SK-N-SH (cell line): ENCODE results near the gene VDAC2. TPM values are rescaled to one million over a fixed set of nuclear protein-coding genes. Genes with fewer than 3 reads are reported as not detected.
A peak's percentile ranks its signal among the peaks of the same experiment; 100 is the strongest.

Experiments
- CTCF ChIA-PET: fragments of 300-600, 350-600 bp; formaldehyde crosslinking; extraction: SDS; loops from one replicate; lab custom pipeline; 2021; lab: Yijun Ruan, JAX
- POLR2A ChIA-PET: fragments of 350-600 bp; sonication (Branson Sonifier 250); formaldehyde crosslinking; extraction: SDS; loops from one replicate; lab custom pipeline; 2020; ENCODE audit warnings: antibody characterized with exemption, inconsistent platforms; lab: Yijun Ruan, JAX
- DNase-seq: peaks from one replicate; pipeline ENCODE4 v3.0.0; 2012
- H2AFZ ChIP-seq: fragments of 200-600 bp; sonication (generic); 2 replicates; pipeline ENCODE4 v1.8.1; 2016; ENCODE audit warnings: antibody characterized with exemption, mild to moderate bottlenecking, low read depth
- H3F3A ChIP-seq: fragments of 200-600 bp; sonication (generic); replicated peaks from 2 replicates; pipeline ENCODE3; 2016; ENCODE audit warnings: antibody characterized with exemption, mild to moderate bottlenecking; ENCODE audit not compliant: insufficient read depth
- H3K27ac ChIP-seq, 2 experiments: fragments of 200-500 bp in 1 of 2; fragments of 200-600 bp in 1 of 2; sonication (Bioruptor generic) in 1 of 2; sonication (generic), shearing (Covaris generic) in 1 of 2; 2 replicates each; pipeline versions ENCODE4 v1.5.1 to v1.6.1; 2014 to 2016; ENCODE audit warnings: low read depth in 2 of 2, inconsistent platforms in 1 of 2, low read length in 1 of 2, mild to moderate bottlenecking in 1 of 2, mixed read lengths in 1 of 2
- H3K27me3 ChIP-seq: fragments of 200-600 bp; sonication (generic), shearing (Covaris generic); 2 replicates; pipeline ENCODE4 v1.6.1; 2016; ENCODE audit warnings: mixed run types; ENCODE audit not compliant: insufficient read depth
- H3K36me3 ChIP-seq, 2 experiments: fragments of 200-500 bp in 1 of 2; fragments of 200-600 bp in 1 of 2; sonication (Bioruptor generic) in 1 of 2; sonication (generic) in 1 of 2; replicated peaks in 1 of 2; 2 replicates each; pipeline versions ENCODE3 to v1.5.1; 2014 to 2016; ENCODE audit warnings: low read length in 1 of 2, mild to moderate bottlenecking in 1 of 2; ENCODE audit not compliant: insufficient read depth in 2 of 2, control insufficient read depth in 1 of 2
- H3K4me1 ChIP-seq, 2 experiments: fragments of 200-500 bp in 1 of 2; fragments of 200-600 bp in 1 of 2; sonication (Bioruptor generic) in 1 of 2; sonication (generic), shearing (Covaris generic) in 1 of 2; 2 replicates each; pipeline versions ENCODE4 v1.5.1 to v1.6.1; 2014 to 2016; ENCODE audit warnings: low read depth in 1 of 2, low read length in 1 of 2, mixed run types in 1 of 2; ENCODE audit not compliant: insufficient read depth in 2 of 2, control insufficient read depth in 1 of 2
- H3K4me2 ChIP-seq: fragments of 200-600 bp; sonication (generic), shearing (Covaris generic); 2 replicates; pipeline ENCODE4 v1.6.1; 2017; ENCODE audit warnings: mixed run types
- H3K4me3 ChIP-seq, 2 experiments: fragments of 200-500 bp in 1 of 2; fragments of 200-600 bp in 1 of 2; sonication (Bioruptor generic) in 1 of 2; sonication (generic), shearing (Covaris generic) in 1 of 2; 2 replicates each; pipeline versions ENCODE4 v1.5.1 to v1.8.1; 2014 to 2016; ENCODE audit warnings: low read depth in 2 of 2, inconsistent platforms in 1 of 2, low read length in 1 of 2, mild to moderate bottlenecking in 1 of 2, mixed read lengths in 1 of 2, moderate library complexity in 1 of 2
- H3K79me2 ChIP-seq: fragments of 200-600 bp; sonication (generic); 2 replicates; pipeline ENCODE4 v1.8.1; 2017; ENCODE audit warnings: mild to moderate bottlenecking; ENCODE audit not compliant: insufficient read depth
- H3K9ac ChIP-seq: fragments of 200-600 bp; sonication (generic); 2 replicates; pipeline ENCODE4 v1.6.1; 2017; ENCODE audit warnings: mixed run types
- H3K9me2 ChIP-seq: fragments of 200-600 bp; sonication (generic); 2 replicates; pipeline ENCODE4 v1.6.1; 2017; ENCODE audit warnings: mixed run types
- H3K9me3 ChIP-seq: fragments of 200-600 bp; sonication (generic); 2 replicates; pipeline ENCODE4 v1.6.1; 2017; ENCODE audit warnings: mixed run types, mild to moderate bottlenecking, moderate library complexity
- H4K20me1 ChIP-seq: fragments of 200-600 bp; sonication (generic); 2 replicates; pipeline ENCODE4 v1.6.1; 2017; ENCODE audit warnings: mild to moderate bottlenecking, mixed run types; ENCODE audit not compliant: insufficient read depth
- CTCF ChIP-seq: fragments of 200-600 bp; sonication (generic); IDR thresholded peaks from 2 replicates; pipeline ENCODE4 v1.6.1; 2017; ENCODE audit warnings: antibody characterized with exemption, mild to moderate bottlenecking, moderate library complexity
- MAX ChIP-seq: IDR thresholded peaks from 2 replicates; pipeline ENCODE4 v1.4.0; 2012; ENCODE audit warnings: low read depth
- MXI1 ChIP-seq: IDR thresholded peaks from 2 replicates; pipeline ENCODE4 v1.6.1; 2012; ENCODE audit warnings: mild to moderate bottlenecking, low read depth, low read length, improper control_type of control experiment
- POLR2AphosphoS5 ChIP-seq: IDR thresholded peaks from 2 replicates; pipeline ENCODE4 v1.6.1; 2012; ENCODE audit warnings: low read depth, low read length
- RAD21 ChIP-seq: IDR thresholded peaks from 2 replicates; pipeline ENCODE4 v1.6.1; 2012; ENCODE audit warnings: mild to moderate bottlenecking, low read length
- RCOR1 ChIP-seq: fragments of 150-350 bp; IDR thresholded peaks from 2 replicates; pipeline ENCODE4 v1.6.1; 2017; ENCODE audit warnings: antibody characterized with exemption, low read length
- REST ChIP-seq: IDR thresholded peaks from 2 replicates; pipeline ENCODE4 v1.6.1; 2012; ENCODE audit warnings: mild to moderate bottlenecking, low read depth, low read length, moderate library complexity
- RFX5 ChIP-seq: IDR thresholded peaks from 2 replicates; pipeline ENCODE4 v1.6.1; 2012; ENCODE audit warnings: mild to moderate bottlenecking, improper control_type of control experiment, low read length
- SIN3A ChIP-seq: IDR thresholded peaks from 2 replicates; pipeline ENCODE4 v1.6.1; 2012; ENCODE audit warnings: low read depth, mild to moderate bottlenecking, low read length, moderate library complexity, borderline replicate concordance
- SMC3 ChIP-seq: IDR thresholded peaks from 2 replicates; pipeline ENCODE4 v1.6.1; 2012; ENCODE audit warnings: low read depth, low read length, improper control_type of control experiment
- TEAD4 ChIP-seq: IDR thresholded peaks from 2 replicates; pipeline ENCODE4 v1.4.0; 2012; ENCODE audit warnings: mild to moderate bottlenecking, borderline replicate concordance; ENCODE audit not compliant: insufficient read depth
- USF1 ChIP-seq: IDR thresholded peaks from 2 replicates; pipeline ENCODE4 v1.4.0; 2012; ENCODE audit warnings: low read depth, borderline replicate concordance
- YY1 ChIP-seq: IDR thresholded peaks from 2 replicates; pipeline ENCODE4 v1.4.0; 2012; ENCODE audit warnings: low read depth, mild to moderate bottlenecking
- ZBTB33 ChIP-seq: IDR thresholded peaks from 2 replicates; pipeline ENCODE4 v1.4.0; 2012; ENCODE audit warnings: low read depth, borderline replicate concordance
- WGBS: methylation state at CpG from one replicate; pipeline ENCODE4 v1.1.6; 2017; ENCODE audit warnings: low lambda C conversion rate; 5-methylcytosine and 5-hydroxymethylcytosine counted together
- polyA plus RNA-seq, 3 experiments: library from polyadenylated mRNA; depleted of rRNA; stranded (reverse); fragments of >200 nt; gene quantifications; 2 replicates each; pipeline ENCODE4 v1.2.3, GENCODE V29; 2012

VDAC2 gene
- polyA plus RNA-seq, 1 of the 3 experiments (the other 2 are of a cell fraction): 98.3 TPM

GRCh38 chr10:75209921-75210281 lies 695 bp upstream of the VDAC2 start (continued):
- TF ChIP-seq TEAD4: no peak
- TF ChIP-seq CTCF: no peak
- TF ChIP-seq ZBTB33: no peak
- TF ChIP-seq, all 33 proteins: peak for 2

- Histone ChIP-seq H3K4me3 (peak overlapping the region; percentile 84 to 93), H3K9ac (peak overlapping the region; percentile 100), H2AFZ (no peak overlapping the region; the same call in 1 of the 2 replicates), H3K79me2 (peaks cover 55% of the 10 kb centered on the region), H3K36me3 (peaks cover 15 to 43% of the 10 kb centered on the region in 2 experiments), H3K9me3 (no peaks in the 10 kb centered on the region), H3K27me3 (no peaks in the 10 kb centered on the region), H3K9me2 (no peaks in the 10 kb centered on the region), H4K20me1 (peaks cover 27% of the 10 kb centered on the region), H3K4me1 (peaks cover 13 to 15% of the 10 kb centered on the region in 2 experiments; a peak in 3 of 4 replicates), H3K27ac (peak overlapping the region; percentile 96 to 98), H3F3A (peaks cover 20% of the 10 kb centered on the region), H3K4me2 (peak overlapping the region; percentile 84)
- 2% methylated on average over 28 of the region's 38 CpGs for WGBS
- CTCF ChIA-PET: interaction anchor here (1.1 to 4.3 kb wide), 6 partner anchors 14 to 73 kb away, joined by 3 to 36 read pairs (median 6); partner anchors contain the start of gene COMTD1
- peak; percentile 24 for DNase-seq
- TF ChIP-seq RFX5: no peak
- peak; percentile 53; the same call in 1 of the 2 replicates for TF ChIP-seq MXI1
- no peak for TF ChIP-seq RAD21
- no peak for TF ChIP-seq SMC3
- TF ChIP-seq RCOR1: no peak
- no peak for TF ChIP-seq MAX
- 0 out of 2 replicates have a peak, but pooled peaks have one; percentile 41 for TF ChIP-seq SIN3A
- TF ChIP-seq USF1: no peak
- TF ChIP-seq POLR2AphosphoS5: 0 out of 2 replicates have a peak, but pooled peaks have one; percentile 11
- no peak for TF ChIP-seq REST
- peak; percentile 84 for TF ChIP-seq YY1
- POLR2A ChIA-PET: interaction anchor here (0.6 to 3.0 kb wide), 10 partner anchors 11 to 1262 kb away, joined by 3 to 15 read pairs (median 4); partner anchors contain the start of genes SAMD8 and ZNF503
These were observed 553 bp downstream of the VDAC2 start for GRCh38 chr10:75211007-75211691.
